PC-3 (cell line): ENCODE measurements around the gene SLIT1. TPM values are rescaled to one million over a fixed set of nuclear protein-coding genes. Genes with fewer than 3 reads are reported as not detected.

ENCODE experiments used
- ATAC-seq: fragments of 200-7000 bp; cut with Tn5 transposase; 2 replicates; pipeline ENCODE4 v1.9.1; 2020; ENCODE audit warnings: mild to moderate bottlenecking, moderate library complexity
- BruUV-seq: library from RNA; stranded (reverse); fragments of 400-500 nt; replicated peaks from 2 replicates; lab custom pipeline; 2021; lab: Mats Ljungman, UMichigan
- CTCF ChIA-PET: fragments of 300-600 bp; sonication (Branson Sonifier 250); formaldehyde crosslinking; loops from one replicate; lab custom pipeline; 2022; ENCODE audit warnings: antibody characterized with exemption; lab: Charles Lee
- POLR2A ChIA-PET: fragments of 300-600 bp; sonication (Branson Sonifier 250); formaldehyde crosslinking; loops from one replicate; lab custom pipeline; 2022; ENCODE audit warnings: antibody characterized with exemption; ENCODE audit not compliant: unreplicated experiment; lab: Charles Lee
- DNase-seq: peaks from one replicate; pipeline ENCODE4 v3.0.0-alpha.2; 2015
- H2AFZ ChIP-seq: fragments of 300-600 bp; sonication (generic); 2 replicates; pipeline ENCODE4 v1.6.0; 2016; ENCODE audit warnings: antibody characterized with exemption, low read length
- H3F3A ChIP-seq: fragments of 300-600 bp; sonication (generic); one replicate; pipeline ENCODE4 v1.6.0; 2017; ENCODE audit warnings: antibody characterized with exemption, low read length, control low read depth, mild to moderate bottlenecking; ENCODE audit not compliant: unreplicated experiment
- H3K27ac ChIP-seq: fragments of 300-600 bp; sonication (generic); 2 replicates; pipeline ENCODE4 v1.5.1; 2016; ENCODE audit warnings: mild to moderate bottlenecking, low read length
- H3K27me3 ChIP-seq: fragments of 300-600 bp; sonication (generic); 2 replicates; pipeline ENCODE4 v1.6.1; 2016; ENCODE audit warnings: low read length, mixed read lengths
- H3K36me3 ChIP-seq: fragments of 300-600 bp; sonication (generic); 2 replicates; pipeline ENCODE4 v1.6.1; 2016; ENCODE audit warnings: low read depth, mixed run types, low read length, mixed read lengths
- H3K4me1 ChIP-seq: fragments of 300-600 bp; sonication (generic); 2 replicates; pipeline ENCODE4 v1.5.1; 2016; ENCODE audit warnings: low read length; ENCODE audit not compliant: insufficient read depth
- H3K4me2 ChIP-seq: fragments of 300-600 bp; sonication (generic); 2 replicates; pipeline ENCODE4 v1.6.0; 2016; ENCODE audit warnings: low read length
- H3K4me3 ChIP-seq: fragments of 300-600 bp; sonication (generic); 2 replicates; pipeline ENCODE4 v1.5.1; 2016; ENCODE audit warnings: mild to moderate bottlenecking, low read length, mixed read lengths
- H3K79me2 ChIP-seq: fragments of 300-600 bp; sonication (generic); 2 replicates; pipeline ENCODE4 v1.6.1; 2017; ENCODE audit warnings: low read length, mixed read lengths
- H3K9ac ChIP-seq: fragments of 300-600 bp; sonication (generic); 2 replicates; pipeline ENCODE4 v1.6.0; 2016; ENCODE audit warnings: mild to moderate bottlenecking, low read length
- H3K9me2 ChIP-seq: fragments of 300-600 bp; sonication (generic); replicated peaks from 2 replicates; pipeline ENCODE4 v1.6.1; 2016; ENCODE audit warnings: mixed run types, low read length, mixed read lengths
- H3K9me3 ChIP-seq: fragments of 300-600 bp; sonication (generic); 2 replicates; pipeline ENCODE4 v1.6.1; 2016; ENCODE audit warnings: low read length, mixed read lengths
- H4K20me1 ChIP-seq: fragments of 300-600 bp; sonication (generic); 2 replicates; pipeline ENCODE4 v1.6.1; 2016; ENCODE audit warnings: low read length, mixed read lengths
- EZH2 ChIP-seq: fragments of 300-600 bp; sonication (generic); IDR thresholded peaks from one replicate; pipeline ENCODE4 v1.6.1; 2017; ENCODE audit warnings: antibody characterized with exemption, mild to moderate bottlenecking, low read length; ENCODE audit not compliant: unreplicated experiment
- EZH2phosphoT487 ChIP-seq: fragments of 300-600 bp; sonication (generic); IDR thresholded peaks from 2 replicates; pipeline ENCODE4 v1.6.1; 2018; ENCODE audit warnings: mild to moderate bottlenecking, antibody characterized with exemption, low read length, borderline replicate concordance
- intact Hi-C: fragments of 100-400 bp; cut with micrococcal nuclease; formaldehyde crosslinking; loops from 2 replicates; pipeline ENCODE4 v1.9.0; 2023
- total RNA-seq: library from RNA; depleted of rRNA; stranded (reverse); fragments of >200 nt; gene quantifications from 2 replicates; pipeline ENCODE4 v1.2.3, GENCODE V29; 2014
- TF ChIP-seq, protein P1 (sequence below): fragments of 300-600 bp; sonication (generic); conservative IDR thresholded peaks from 2 replicates; pipeline ENCODE4 v1.5.1; 2017; ENCODE audit warnings: antibody characterized with exemption, low read depth, mild to moderate bottlenecking, low read length

The SLIT1 gene
- total RNA-seq, 1 experiment from 2014 or later, result not detected

DNA sequence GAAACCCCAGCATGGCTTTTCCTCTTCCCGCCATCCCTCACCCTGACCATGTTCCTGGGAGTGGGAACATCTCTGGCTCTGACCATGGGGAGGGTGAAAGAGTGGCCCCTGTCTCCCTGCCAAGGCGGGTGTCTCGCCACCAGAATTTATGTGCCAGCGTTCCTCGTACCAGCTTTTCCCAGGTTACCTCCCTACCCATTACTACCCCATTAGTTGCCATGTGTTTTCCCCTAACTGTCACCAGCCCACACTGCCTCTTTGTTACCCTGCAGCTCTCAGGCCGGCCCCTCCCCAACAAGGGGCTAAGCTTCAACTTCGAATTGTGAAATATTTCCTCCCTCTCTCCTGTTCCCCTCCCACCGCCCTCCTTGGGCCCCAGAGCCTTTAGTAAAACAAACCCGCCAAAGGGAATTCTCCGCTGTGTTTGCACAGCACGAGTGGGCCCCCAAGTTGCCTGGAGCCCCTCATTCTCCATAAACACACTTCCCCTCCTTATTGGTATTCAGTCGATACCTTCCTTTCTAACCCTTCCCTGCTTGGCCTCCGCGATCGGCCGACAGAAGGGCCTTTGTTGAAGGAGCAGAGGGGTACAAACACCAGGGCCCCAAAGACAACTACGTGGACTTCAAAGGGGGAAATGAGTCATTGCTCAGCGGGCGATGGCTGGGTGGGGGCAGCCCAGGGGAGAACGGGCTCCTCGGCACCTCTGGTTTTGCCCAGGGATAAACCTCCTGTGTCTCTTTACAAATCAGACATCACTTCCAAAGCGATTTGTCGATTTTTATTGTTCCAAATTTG is 45.5 kb downstream of the SLIT1 start:
- Histone ChIP-seq H3K9me2 (no peaks in the 10 kb centered on the region), H3K4me1 (no peaks in the 10 kb centered on the region), H3K4me2 (no peak overlapping the region), H3K9me3 (no peaks in the 10 kb centered on the region), H3K79me2 (no peaks in the 10 kb centered on the region), H3K9ac (no peak overlapping the region), H2AFZ (no peak overlapping the region), H3K27me3 (peaks cover 14% of the 10 kb centered on the region), H3K4me3 (no peak overlapping the region), H3K27ac (no peak overlapping the region), H4K20me1 (no peaks in the 10 kb centered on the region), H3F3A (no peaks in the 10 kb centered on the region), H3K36me3 (no peaks in the 10 kb centered on the region)
- ATAC-seq (no peak), DNase-seq (no peak)
- intact Hi-C loops, result no loop called here
- CTCF ChIA-PET, result no interaction called here
- TF ChIP-seq, protein P1, sequence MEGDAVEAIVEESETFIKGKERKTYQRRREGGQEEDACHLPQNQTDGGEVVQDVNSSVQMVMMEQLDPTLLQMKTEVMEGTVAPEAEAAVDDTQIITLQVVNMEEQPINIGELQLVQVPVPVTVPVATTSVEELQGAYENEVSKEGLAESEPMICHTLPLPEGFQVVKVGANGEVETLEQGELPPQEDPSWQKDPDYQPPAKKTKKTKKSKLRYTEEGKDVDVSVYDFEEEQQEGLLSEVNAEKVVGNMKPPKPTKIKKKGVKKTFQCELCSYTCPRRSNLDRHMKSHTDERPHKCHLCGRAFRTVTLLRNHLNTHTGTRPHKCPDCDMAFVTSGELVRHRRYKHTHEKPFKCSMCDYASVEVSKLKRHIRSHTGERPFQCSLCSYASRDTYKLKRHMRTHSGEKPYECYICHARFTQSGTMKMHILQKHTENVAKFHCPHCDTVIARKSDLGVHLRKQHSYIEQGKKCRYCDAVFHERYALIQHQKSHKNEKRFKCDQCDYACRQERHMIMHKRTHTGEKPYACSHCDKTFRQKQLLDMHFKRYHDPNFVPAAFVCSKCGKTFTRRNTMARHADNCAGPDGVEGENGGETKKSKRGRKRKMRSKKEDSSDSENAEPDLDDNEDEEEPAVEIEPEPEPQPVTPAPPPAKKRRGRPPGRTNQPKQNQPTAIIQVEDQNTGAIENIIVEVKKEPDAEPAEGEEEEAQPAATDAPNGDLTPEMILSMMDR, result no peak
- TF ChIP-seq EZH2phosphoT487 (no peak), EZH2 (no peak)
- no TSS peak for BruUV-seq
- POLR2A ChIA-PET, result no interaction called here

- POLR2A ChIA-PET, result no interaction called here
- intact Hi-C loops, result loop anchor here (2.0 kb wide), 1 partner anchor 95 kb away; no protein-coding TSS in a partner anchor
- H3K4me3 ChIP-seq, result no peak overlapping the region
- BruUV-seq, result no TSS peak
- DNase-seq (no peak), ATAC-seq (no peak)
- no peak overlapping the region for H3K9ac ChIP-seq
- H3K9me2 ChIP-seq, result no peaks in the 10 kb centered on the region
- H3K27ac ChIP-seq, result no peak overlapping the region
- H3F3A ChIP-seq, result no peaks in the 10 kb centered on the region
- H3K4me2 ChIP-seq, result no peak overlapping the region
- peaks cover 14% of the 10 kb centered on the region for H3K27me3 ChIP-seq
- H4K20me1 ChIP-seq, result no peaks in the 10 kb centered on the region
- no peak overlapping the region for H2AFZ ChIP-seq
- CTCF ChIA-PET, result no interaction called here
- TF ChIP-seq EZH2phosphoT487 (no peak), EZH2 (no peak)
- TF ChIP-seq, protein P1, result no peak
- H3K79me2 ChIP-seq, result no peaks in the 10 kb centered on the region
- H3K9me3 ChIP-seq, result no peaks in the 10 kb centered on the region
- H3K4me1 ChIP-seq, result no peaks in the 10 kb centered on the region
- no peaks in the 10 kb centered on the region for H3K36me3 ChIP-seq
Observed at GRCh38 chr10:97139651-97140048, 46.1 kb downstream of the SLIT1 start.

- no peaks in the 10 kb centered on the region for H3K36me3 ChIP-seq
- TF ChIP-seq EZH2, result no peak
- TF ChIP-seq EZH2phosphoT487, result no peak
- TF ChIP-seq, protein P1, result no peak
- no peaks in the 10 kb centered on the region for H3K4me1 ChIP-seq
- H3K4me3 ChIP-seq, result no peak overlapping the region
- H3K79me2 ChIP-seq, result no peaks in the 10 kb centered on the region
- H3K4me2 ChIP-seq, result no peak overlapping the region
- ChIA-PET POLR2A (no interaction called here), CTCF (no interaction called here)
- no peaks in the 10 kb centered on the region for H3K9me3 ChIP-seq
- no peak overlapping the region for H3K27ac ChIP-seq
- H3K9me2 ChIP-seq, result no peaks in the 10 kb centered on the region
- ATAC-seq (no peak), DNase-seq (no peak)
- no peak overlapping the region for H3K9ac ChIP-seq
- no peak overlapping the region for H2AFZ ChIP-seq
- BruUV-seq, result no TSS peak
- intact Hi-C loops, result loop anchor here (1.0 to 2.0 kb wide), 2 partner anchors 71 to 96 kb away; no protein-coding TSS in a partner anchor
- peaks cover 14% of the 10 kb centered on the region for H3K27me3 ChIP-seq
- H3F3A ChIP-seq, result no peaks in the 10 kb centered on the region
- no peaks in the 10 kb centered on the region for H4K20me1 ChIP-seq
Observed at GRCh38 chr10:97138846-97139245, 46.9 kb downstream of the SLIT1 start.
